GM12874 (cell line): ENCODE measurements around the gene SESTD1.

Experiments used
- CTCF ChIP-seq: IDR thresholded peaks from 2 replicates; pipeline ENCODE4 v1.5.1; 2011; ENCODE audit warnings: low read depth, mild to moderate bottlenecking, control low read depth, low read length, moderate library complexity; ENCODE audit not compliant: insufficient read depth

SESTD1 gene

GRCh38 chr2:179059026-179059700, 205.5 kb downstream of the SESTD1 start:
- TF ChIP-seq CTCF: no peak

GRCh38 chr2:179057737-179058136, 206.9 kb downstream of the SESTD1 start:
- no peak for TF ChIP-seq CTCF
